Heart left ventricle (tissue), 13 donors: ENCODE data around the gene DLGAP1.

Experiments
- CTCF ChIP-seq, 12 donors: fragments of 200-600 bp; sonication (generic) in 4 of 12; IDR thresholded peaks; one replicate each; pipeline versions ENCODE4 v1.5.0 to v1.8.0; 2018 to 2022; ENCODE audit warnings: antibody characterized with exemption in 12 of 12, mild to moderate bottlenecking in 5 of 12
- POLR2A ChIP-seq, 2 donors: fragments of 450-650 bp; IDR thresholded peaks; one replicate each; pipeline ENCODE4 v1.6.1; 2017; ENCODE audit warnings: antibody characterized with exemption in 2 of 2, mild to moderate bottlenecking in 2 of 2, moderate library complexity in 2 of 2
- donor health status: ischemic (EF 13 %, LVEDD 7.1; RV severe dilation, severe dysfunction).
- donor health status: DM: no; HTN: yes; CAD: no.
- donor health status: DM: no; HTN: no; CAD: no.
- donor health status: ischemic (EF 25% LVEDD 6.9; RV normal size, moderate dysfunction).
- donor health status: ischemic (EF 25% LVEDD 5.7; RV mildly dilated, moderate dysfunction).
- donor health status: ischemic (EF 35%, LVEDD 5.7; RV mildly dilated, moderate dysfunction).
- donor health status: nonischemic (EF 11% LVEDD 7.7; RV severe dilation, severe dysfunction).
- donor health status: DM: yes; HTN: yes; CAD: no.
- donor health status: PGD.
- donor health status: ischemic (EF 29% LVEDD 5.4; RV normal size, mild dysfunction).
- donor health status: nonischemic (EF 23%, LVEDD 6.1; RV moderate dilation, normal function).

GRCh38 chr18:3985664-3986063 is 469.4 kb downstream of the DLGAP1 start:
- TF ChIP-seq CTCF (IDR thresholded peaks at IDR 0.05) (no peak), POLR2A (IDR thresholded peaks at IDR 0.05) (no peak)
